ENCODE data around the gene RNF212.

The RNF212 gene

GRCh38 chr4:1047106-1047975, 66.0 kb downstream of the RNF212 start:
- DNase-seq: no peak

GRCh38 chr4:1046581-1047011, 66.8 kb downstream of the RNF212 start:
- DNase-seq: peak; percentile 53 to 67

GRCh38 chr4:1045595-1046201, 67.7 kb downstream of the RNF212 start:
- no peak for DNase-seq

GRCh38 chr4:1045193-1045594, 68.2 kb downstream of the RNF212 start:
- no peak for DNase-seq

- no peak for DNase-seq
Observed at GRCh38 chr4:1044469-1045192, 68.7 kb downstream of the RNF212 start.

- DNase-seq: no peak
Observed at GRCh38 chr4:1043651-1044468, 69.5 kb downstream of the RNF212 start.

GRCh38 chr4:1043162-1043561, 70.2 kb downstream of the RNF212 start:
- DNase-seq: no peak

- DNase-seq: no peak
Observed at GRCh38 chr4:1042352-1043055, 70.9 kb downstream of the RNF212 start.

GRCh38 chr4:1041936-1042330, 71.4 kb downstream of the RNF212 start:
- no peak for DNase-seq

GRCh38 chr4:1041147-1041935, 72.0 kb downstream of the RNF212 start:
- DNase-seq: no peak

GRCh38 chr4:1040344-1041146, 72.8 kb downstream of the RNF212 start:
- no peak for DNase-seq

GRCh38 chr4:1039493-1040343, 73.6 kb downstream of the RNF212 start:
- DNase-seq: no peak

GRCh38 chr4:1038948-1039492, 74.3 kb downstream of the RNF212 start:
- DNase-seq: no peak

GRCh38 chr4:1036976-1037810, 76.2 kb downstream of the RNF212 start:
- no peak for DNase-seq

- DNase-seq: no peak
Observed at GRCh38 chr4:1036095-1036494, 77.3 kb downstream of the RNF212 start.

- no peak for DNase-seq
Observed at GRCh38 chr4:1035510-1035909, 77.9 kb downstream of the RNF212 start.

- no peak for DNase-seq
Observed at GRCh38 chr4:1033840-1034551, 79.4 kb downstream of the RNF212 start.
